Measurements from ENCODE around the gene DHX38.
A peak's percentile ranks its signal among the peaks of the same experiment; 100 is the strongest.

Gene DHX38

GRCh38 chr16:72120026-72120425 is 26.4 kb downstream of the DHX38 start:
- peaks cover under 1 to 1% of the 10 kb centered on the region in 2 donors for H3K4me1 ChIP-seq (ENCODE audit: control insufficient read depth in 2 of 2, insufficient read depth in 2 of 2, low read length in 2 of 2)
- H3K36me3 ChIP-seq (ENCODE audit: control insufficient read depth in 2 of 2, insufficient read depth in 2 of 2, low read length in 2 of 2): no peaks in the 10 kb centered on the region
- H3K9ac ChIP-seq (ENCODE audit: low read depth in 1 of 2, low read length in 2 of 2): no peak overlapping the region
- H3K9me3 ChIP-seq (ENCODE audit: control insufficient read depth in 2 of 2, low read length in 2 of 2): no peaks in the 10 kb centered on the region
- H3K27ac ChIP-seq (ENCODE audit: low read depth in 2 of 2, low read length in 2 of 2): no peak overlapping the region
- no peak overlapping the region for H3K4me3 ChIP-seq (ENCODE audit: low read length in 2 of 2)
- no peaks in the 10 kb centered on the region for H3K27me3 ChIP-seq (ENCODE audit: control insufficient read depth in 2 of 2, insufficient read depth in 2 of 2, low read length in 2 of 2)

- Histone ChIP-seq H3K9me3 (ENCODE audit: control insufficient read depth in 2 of 2, low read length in 2 of 2) (no peaks in the 10 kb centered on the region), H3K4me3 (ENCODE audit: low read length in 2 of 2) (no peak overlapping the region), H3K27me3 (ENCODE audit: control insufficient read depth in 2 of 2, insufficient read depth in 2 of 2, low read length in 2 of 2) (no peaks in the 10 kb centered on the region), H3K9ac (ENCODE audit: low read depth in 1 of 2, low read length in 2 of 2) (no peak overlapping the region), H3K27ac (ENCODE audit: low read depth in 2 of 2, low read length in 2 of 2) (no peak overlapping the region), H3K4me1 (ENCODE audit: control insufficient read depth in 2 of 2, insufficient read depth in 2 of 2, low read length in 2 of 2) (peaks cover 12% of the 10 kb centered on the region in 2 donors), H3K36me3 (ENCODE audit: control insufficient read depth in 2 of 2, insufficient read depth in 2 of 2, low read length in 2 of 2) (no peaks in the 10 kb centered on the region)
Measured at GRCh38 chr16:72122308-72122707, 28.7 kb downstream of the DHX38 start.

- H3K36me3 ChIP-seq (ENCODE audit: control insufficient read depth in 2 of 2, insufficient read depth in 2 of 2, low read length in 2 of 2): no peaks in the 10 kb centered on the region
Measured at GRCh38 chr16:72122916-72123315, 29.3 kb downstream of the DHX38 start.

GRCh38 chr16:72123426-72123825 is 29.8 kb downstream of the DHX38 start:
- no peak overlapping the region for H3K27ac ChIP-seq (ENCODE audit: low read depth in 2 of 2, low read length in 2 of 2)
- H3K9me3 ChIP-seq (ENCODE audit: control insufficient read depth in 2 of 2, low read length in 2 of 2): no peaks in the 10 kb centered on the region
- no peaks in the 10 kb centered on the region for H3K36me3 ChIP-seq (ENCODE audit: control insufficient read depth in 2 of 2, insufficient read depth in 2 of 2, low read length in 2 of 2)
- H3K4me3 ChIP-seq (ENCODE audit: low read length in 2 of 2): no peak overlapping the region
- no peak overlapping the region for H3K9ac ChIP-seq (ENCODE audit: low read depth in 1 of 2, low read length in 2 of 2)
- H3K27me3 ChIP-seq (ENCODE audit: control insufficient read depth in 2 of 2, insufficient read depth in 2 of 2, low read length in 2 of 2): no peaks in the 10 kb centered on the region
- peaks cover 12% of the 10 kb centered on the region in 2 donors for H3K4me1 ChIP-seq (ENCODE audit: control insufficient read depth in 2 of 2, insufficient read depth in 2 of 2, low read length in 2 of 2)

More at GRCh38 chr16:72122916-72123315, 29.3 kb downstream of the DHX38 start:
- no peaks in the 10 kb centered on the region for H3K27me3 ChIP-seq (ENCODE audit: control insufficient read depth in 2 of 2, insufficient read depth in 2 of 2, low read length in 2 of 2)
- H3K27ac ChIP-seq (ENCODE audit: low read depth in 2 of 2, low read length in 2 of 2): no peak overlapping the region
- H3K4me1 ChIP-seq (ENCODE audit: control insufficient read depth in 2 of 2, insufficient read depth in 2 of 2, low read length in 2 of 2): peaks cover 12% of the 10 kb centered on the region in 2 donors
- no peak overlapping the region for H3K9ac ChIP-seq (ENCODE audit: low read depth in 1 of 2, low read length in 2 of 2)
- no peaks in the 10 kb centered on the region for H3K9me3 ChIP-seq (ENCODE audit: control insufficient read depth in 2 of 2, low read length in 2 of 2)
- H3K4me3 ChIP-seq (ENCODE audit: low read length in 2 of 2): no peak overlapping the region

- Histone ChIP-seq H3K27ac (ENCODE audit: low read depth in 2 of 2, low read length in 2 of 2) (no peak overlapping the region), H3K9me3 (ENCODE audit: control insufficient read depth in 2 of 2, low read length in 2 of 2) (no peaks in the 10 kb centered on the region), H3K4me1 (ENCODE audit: control insufficient read depth in 2 of 2, insufficient read depth in 2 of 2, low read length in 2 of 2) (peaks cover 12% of the 10 kb centered on the region in 2 donors), H3K36me3 (ENCODE audit: control insufficient read depth in 2 of 2, insufficient read depth in 2 of 2, low read length in 2 of 2) (no peaks in the 10 kb centered on the region), H3K9ac (ENCODE audit: low read depth in 1 of 2, low read length in 2 of 2) (no peak overlapping the region), H3K4me3 (ENCODE audit: low read length in 2 of 2) (no peak overlapping the region), H3K27me3 (ENCODE audit: control insufficient read depth in 2 of 2, insufficient read depth in 2 of 2, low read length in 2 of 2) (no peaks in the 10 kb centered on the region)
Measured at GRCh38 chr16:72124148-72124547, 30.5 kb downstream of the DHX38 start.

- Histone ChIP-seq H3K27ac (ENCODE audit: low read depth in 2 of 2, low read length in 2 of 2) (no peak overlapping the region), H3K4me3 (ENCODE audit: low read length in 2 of 2) (no peak overlapping the region), H3K27me3 (ENCODE audit: control insufficient read depth in 2 of 2, insufficient read depth in 2 of 2, low read length in 2 of 2) (no peaks in the 10 kb centered on the region), H3K4me1 (ENCODE audit: control insufficient read depth in 2 of 2, insufficient read depth in 2 of 2, low read length in 2 of 2) (peaks cover 12% of the 10 kb centered on the region in 2 donors), H3K9ac (ENCODE audit: low read depth in 1 of 2, low read length in 2 of 2) (no peak overlapping the region), H3K9me3 (ENCODE audit: control insufficient read depth in 2 of 2, low read length in 2 of 2) (no peaks in the 10 kb centered on the region), H3K36me3 (ENCODE audit: control insufficient read depth in 2 of 2, insufficient read depth in 2 of 2, low read length in 2 of 2) (no peaks in the 10 kb centered on the region)
Measured at GRCh38 chr16:72124761-72125634, 31.4 kb downstream of the DHX38 start.

- Histone ChIP-seq H3K4me3 (ENCODE audit: low read length in 2 of 2) (no peak overlapping the region), H3K9ac (ENCODE audit: low read depth in 1 of 2, low read length in 2 of 2) (no peak overlapping the region), H3K9me3 (ENCODE audit: control insufficient read depth in 2 of 2, low read length in 2 of 2) (no peaks in the 10 kb centered on the region), H3K4me1 (ENCODE audit: control insufficient read depth in 2 of 2, insufficient read depth in 2 of 2, low read length in 2 of 2) (peaks cover 12% of the 10 kb centered on the region in 2 donors), H3K27ac (ENCODE audit: low read depth in 2 of 2, low read length in 2 of 2) (peak overlapping the region in 1 of 2 donors; percentile 27), H3K36me3 (ENCODE audit: control insufficient read depth in 2 of 2, insufficient read depth in 2 of 2, low read length in 2 of 2) (no peaks in the 10 kb centered on the region), H3K27me3 (ENCODE audit: control insufficient read depth in 2 of 2, insufficient read depth in 2 of 2, low read length in 2 of 2) (no peaks in the 10 kb centered on the region)
Measured at GRCh38 chr16:72125635-72126428, 32.2 kb downstream of the DHX38 start.

GRCh38 chr16:72126429-72126765 is 32.8 kb downstream of the DHX38 start:
- Histone ChIP-seq H3K9ac (ENCODE audit: low read depth in 1 of 2, low read length in 2 of 2) (no peak overlapping the region), H3K4me3 (ENCODE audit: low read length in 2 of 2) (no peak overlapping the region), H3K27me3 (ENCODE audit: control insufficient read depth in 2 of 2, insufficient read depth in 2 of 2, low read length in 2 of 2) (no peaks in the 10 kb centered on the region), H3K36me3 (ENCODE audit: control insufficient read depth in 2 of 2, insufficient read depth in 2 of 2, low read length in 2 of 2) (no peaks in the 10 kb centered on the region), H3K4me1 (ENCODE audit: control insufficient read depth in 2 of 2, insufficient read depth in 2 of 2, low read length in 2 of 2) (peaks cover 12% of the 10 kb centered on the region in 2 donors), H3K27ac (ENCODE audit: low read depth in 2 of 2, low read length in 2 of 2) (no peak overlapping the region), H3K9me3 (ENCODE audit: control insufficient read depth in 2 of 2, low read length in 2 of 2) (no peaks in the 10 kb centered on the region)

- no peak overlapping the region for H3K4me3 ChIP-seq (ENCODE audit: low read length in 2 of 2)
- H3K4me1 ChIP-seq (ENCODE audit: control insufficient read depth in 2 of 2, insufficient read depth in 2 of 2, low read length in 2 of 2): peaks cover 12% of the 10 kb centered on the region in 2 donors
- no peaks in the 10 kb centered on the region for H3K27me3 ChIP-seq (ENCODE audit: control insufficient read depth in 2 of 2, insufficient read depth in 2 of 2, low read length in 2 of 2)
- H3K36me3 ChIP-seq (ENCODE audit: control insufficient read depth in 2 of 2, insufficient read depth in 2 of 2, low read length in 2 of 2): no peaks in the 10 kb centered on the region
- H3K9me3 ChIP-seq (ENCODE audit: control insufficient read depth in 2 of 2, low read length in 2 of 2): no peaks in the 10 kb centered on the region
- no peak overlapping the region for H3K27ac ChIP-seq (ENCODE audit: low read depth in 2 of 2, low read length in 2 of 2)
- H3K9ac ChIP-seq (ENCODE audit: low read depth in 1 of 2, low read length in 2 of 2): no peak overlapping the region
Measured at GRCh38 chr16:72128701-72129100, 35.1 kb downstream of the DHX38 start.

- Histone ChIP-seq H3K4me3 (ENCODE audit: low read length in 2 of 2) (no peak overlapping the region), H3K27me3 (ENCODE audit: control insufficient read depth in 2 of 2, insufficient read depth in 2 of 2, low read length in 2 of 2) (no peaks in the 10 kb centered on the region), H3K9ac (ENCODE audit: low read depth in 1 of 2, low read length in 2 of 2) (no peak overlapping the region), H3K9me3 (ENCODE audit: control insufficient read depth in 2 of 2, low read length in 2 of 2) (no peaks in the 10 kb centered on the region), H3K4me1 (ENCODE audit: control insufficient read depth in 2 of 2, insufficient read depth in 2 of 2, low read length in 2 of 2) (peaks cover 10% of the 10 kb centered on the region in 2 donors), H3K36me3 (ENCODE audit: control insufficient read depth in 2 of 2, insufficient read depth in 2 of 2, low read length in 2 of 2) (no peaks in the 10 kb centered on the region), H3K27ac (ENCODE audit: low read depth in 2 of 2, low read length in 2 of 2) (no peak overlapping the region)
Measured at GRCh38 chr16:72129976-72130656, 36.5 kb downstream of the DHX38 start.
